HG03064 (cell line): ENCODE results near the gene IGF2BP2.
"Not testable (repeated sequence)": the region's sequence is repeated elsewhere in the genome, so short reads cannot be mapped to it uniquely, and the experiment has no call there.

Experiments used
- ATAC-seq: cut with Tn5 transposase; IDR thresholded peaks from one replicate; pipeline ENCODE4 v1.9.1; 2021; ENCODE audit warnings: low read depth; ENCODE audit not compliant: unreplicated experiment

IGF2BP2 gene

GRCh38 chr3:185647880-185648210, 177.0 kb downstream of the IGF2BP2 start:
- ATAC-seq, result no peak

- no peak for ATAC-seq
Observed at GRCh38 chr3:185647134-185647879, 177.5 kb downstream of the IGF2BP2 start.

- no peak for ATAC-seq
Observed at GRCh38 chr3:185646382-185647133, 178.3 kb downstream of the IGF2BP2 start.

- no peak for ATAC-seq
Observed at GRCh38 chr3:185645596-185646381, 179.1 kb downstream of the IGF2BP2 start.

GRCh38 chr3:185645191-185645590, 179.7 kb downstream of the IGF2BP2 start:
- not testable (repeated sequence) for ATAC-seq

- no peak for ATAC-seq
Observed at GRCh38 chr3:185640308-185640707, 184.5 kb downstream of the IGF2BP2 start.

GRCh38 chr3:185639632-185640206, 185.1 kb downstream of the IGF2BP2 start:
- ATAC-seq, result no peak

GRCh38 chr3:185638651-185639050, 186.2 kb downstream of the IGF2BP2 start:
- ATAC-seq, result not testable (repeated sequence)

GRCh38 chr3:185637388-185637787, 187.5 kb downstream of the IGF2BP2 start:
- ATAC-seq, result no peak

GRCh38 chr3:185632996-185633395, 191.8 kb downstream of the IGF2BP2 start:
- no peak for ATAC-seq

GRCh38 chr3:185631508-185632206, 193.2 kb downstream of the IGF2BP2 start:
- no peak for ATAC-seq

- ATAC-seq, result no peak
Observed at GRCh38 chr3:185631108-185631507, 193.7 kb downstream of the IGF2BP2 start.

- ATAC-seq, result no peak
Observed at GRCh38 chr3:185630182-185630622, 194.6 kb downstream of the IGF2BP2 start.

- ATAC-seq, result no peak
Observed at GRCh38 chr3:185629554-185630181, 195.2 kb downstream of the IGF2BP2 start.

- ATAC-seq, result no peak
Observed at GRCh38 chr3:185625784-185626183, 199.1 kb downstream of the IGF2BP2 start.

- ATAC-seq, result no peak
Observed at GRCh38 chr3:185623939-185624665, 200.7 kb downstream of the IGF2BP2 start.

- no peak for ATAC-seq
Observed at GRCh38 chr3:185613016-185613415, 211.8 kb downstream of the IGF2BP2 start.

- ATAC-seq, result no peak
Observed at GRCh38 chr3:185606196-185606595, 218.6 kb downstream of the IGF2BP2 start.

- ATAC-seq, result no peak
Observed at GRCh38 chr3:185605566-185605965, 219.3 kb downstream of the IGF2BP2 start.
